COLO668 (cell line): ENCODE measurements around the gene ACER2.
"Not testable (repeated sequence)": the region's sequence is repeated elsewhere in the genome, so short reads cannot be mapped to it uniquely, and the experiment has no call there.

ENCODE experiments used
- DNase-seq: peaks from one replicate; lab custom pipeline; 2025; ENCODE audit not compliant: unreplicated experiment; lab: John Stamatoyannopoulos, UW

ACER2 gene

DNA sequence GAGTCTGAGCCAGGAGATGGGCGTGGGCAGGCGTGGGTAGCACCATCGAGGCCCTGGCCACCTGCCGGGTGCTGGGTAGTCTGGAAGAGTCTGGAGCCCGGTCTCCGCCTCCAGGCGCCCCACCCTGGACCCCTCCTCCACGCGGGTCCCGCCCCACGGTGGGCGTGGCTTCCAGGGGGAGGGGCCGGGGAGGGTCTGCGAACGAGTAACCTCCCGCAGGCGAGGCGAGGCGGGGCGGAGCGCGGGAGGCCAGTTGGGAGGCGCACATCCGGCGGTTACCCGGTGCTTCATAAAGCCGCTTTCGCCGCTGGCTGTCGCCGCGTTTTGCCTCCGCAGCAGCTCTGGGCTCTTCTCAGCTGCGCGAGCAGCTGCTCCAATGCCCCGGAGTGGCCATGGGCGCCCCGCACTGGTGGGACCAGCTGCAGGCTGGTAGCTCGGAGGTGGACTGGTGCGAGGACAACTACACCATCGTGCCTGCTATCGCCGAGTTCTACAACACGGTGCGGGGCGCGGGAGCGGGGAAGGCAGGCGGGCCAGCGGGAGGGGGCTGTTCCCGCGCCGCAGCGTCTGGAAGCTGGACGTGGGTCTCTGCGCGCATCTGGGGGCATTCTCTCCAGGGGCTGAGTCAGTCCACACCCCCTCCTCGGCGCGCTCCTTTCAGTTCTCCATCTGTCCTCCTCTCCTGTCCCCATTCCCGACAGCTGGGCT lies at the start of gene ACER2:
TSS of gene ACER2 (plus strand) at position 317 of the 708 bp plus-strand sequence. CDS start at position 393, 76 bp downstream.
- peak; percentile 95 for DNase-seq

DNA sequence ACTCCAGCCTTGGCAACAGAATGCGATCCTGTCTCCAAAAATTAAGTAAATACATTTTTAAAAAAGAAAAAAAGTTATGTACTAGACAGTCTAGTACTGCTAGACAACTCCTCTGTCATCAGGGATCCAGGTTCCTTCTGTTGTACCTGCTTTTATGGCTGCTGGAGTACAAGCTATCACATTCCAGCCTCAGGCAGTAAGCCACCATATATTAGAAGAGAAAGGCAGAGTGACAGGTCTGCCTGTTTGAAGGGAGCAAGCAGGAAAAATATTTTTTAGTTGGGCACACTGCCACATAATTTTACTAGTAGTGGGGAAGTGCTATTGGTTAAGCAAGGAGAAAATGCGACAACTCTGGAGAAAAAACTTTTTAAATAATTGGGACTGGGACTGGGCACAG lies 39.7 kb upstream of the ACER2 start:
- DNase-seq = no peak

DNA sequence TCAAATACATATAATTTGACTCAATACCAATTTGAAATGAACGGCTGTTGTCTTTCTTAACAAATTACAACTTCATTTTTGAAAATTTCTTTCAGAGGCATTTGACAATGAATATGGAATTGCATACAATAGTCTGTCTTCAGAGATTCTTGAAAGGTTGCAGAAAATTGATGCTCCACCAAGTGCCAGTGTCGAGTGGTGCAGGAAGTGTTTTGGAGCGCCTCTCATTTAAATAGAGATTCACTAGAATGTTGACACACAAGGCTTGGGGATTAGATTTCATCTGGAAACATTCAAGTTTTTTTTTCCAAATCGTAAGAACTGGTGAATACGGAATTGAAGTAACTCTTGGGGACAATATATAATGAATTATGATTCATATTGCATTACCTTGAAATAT lies 36.9 kb upstream of the ACER2 start:
- DNase-seq = no peak

DNA sequence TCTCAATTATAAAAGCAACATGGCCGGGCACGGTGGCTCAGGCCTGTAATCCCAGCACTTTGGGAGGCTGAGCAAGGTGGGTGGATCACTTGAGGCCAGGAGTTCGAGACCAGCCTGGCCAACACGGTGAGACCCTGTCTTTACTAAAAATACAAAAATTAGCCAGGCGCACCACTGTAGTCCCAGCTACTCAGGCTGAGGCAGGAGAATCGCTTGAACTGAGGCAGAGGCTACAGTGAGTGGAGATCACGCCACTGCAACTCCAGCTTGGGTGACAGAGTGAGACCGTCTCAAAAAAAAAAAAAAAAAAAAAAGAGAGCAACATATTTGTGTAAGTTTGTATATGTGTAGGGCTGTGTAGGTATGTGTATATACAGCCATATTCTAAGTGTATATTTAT lies 36.2 kb upstream of the ACER2 start:
- DNase-seq = no peak

DNA sequence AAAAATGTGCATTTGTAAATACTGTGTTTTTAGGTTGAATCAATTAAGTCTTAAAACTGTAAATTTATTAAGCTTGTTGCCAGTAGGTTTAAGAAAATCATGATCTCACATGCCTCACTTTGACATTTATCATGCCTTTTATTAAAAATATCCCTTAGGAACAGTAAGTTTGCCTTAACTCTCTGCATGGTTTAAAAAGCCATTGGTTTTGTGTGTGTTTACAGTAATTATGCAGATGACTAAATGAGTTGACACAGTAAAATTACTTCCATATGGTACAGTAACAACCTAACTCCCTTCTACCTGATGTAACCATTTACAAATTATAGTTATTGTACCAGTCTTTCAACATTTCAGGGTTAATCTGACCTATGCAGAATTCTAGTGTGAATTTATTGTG lies 35.3 kb upstream of the ACER2 start:
- no peak for DNase-seq

DNA sequence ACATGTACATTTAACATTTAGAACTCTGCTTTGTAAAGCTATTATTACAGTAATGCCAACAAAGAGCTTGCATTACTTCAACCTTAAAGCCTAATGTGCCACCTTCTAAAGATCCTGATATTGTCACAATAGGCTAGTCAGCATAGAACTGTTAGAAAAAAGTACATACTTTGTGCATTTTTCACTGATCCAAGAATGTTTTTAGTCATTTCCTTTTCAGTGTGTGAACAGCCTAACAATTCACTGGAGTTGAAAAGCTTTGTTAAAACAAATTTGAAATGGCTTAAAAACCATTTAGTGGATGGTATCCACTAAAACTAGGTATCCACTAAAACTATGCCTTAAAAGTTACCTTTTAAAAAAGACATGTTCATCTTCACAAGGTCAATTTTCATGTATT lies 33.3 kb upstream of the ACER2 start:
- no peak for DNase-seq

DNA sequence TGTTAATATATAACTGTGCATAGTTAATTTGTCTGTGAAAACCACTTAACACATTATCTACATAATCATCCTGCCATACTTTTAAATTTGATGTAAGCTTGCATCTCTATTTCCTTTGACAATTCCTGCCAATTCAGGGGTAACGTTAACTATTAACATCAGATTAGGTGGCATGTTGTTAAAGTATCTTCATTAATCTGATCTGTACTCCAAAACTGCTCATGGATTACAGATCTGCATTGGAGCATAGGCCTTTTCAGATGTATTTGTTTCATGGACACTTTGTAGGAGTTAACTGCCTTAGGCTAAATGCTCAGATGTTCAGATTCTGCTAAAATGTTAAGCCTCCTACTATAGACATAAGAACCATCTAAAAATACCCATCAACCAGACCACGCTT lies 31.9 kb upstream of the ACER2 start:
- DNase-seq = no peak

DNA sequence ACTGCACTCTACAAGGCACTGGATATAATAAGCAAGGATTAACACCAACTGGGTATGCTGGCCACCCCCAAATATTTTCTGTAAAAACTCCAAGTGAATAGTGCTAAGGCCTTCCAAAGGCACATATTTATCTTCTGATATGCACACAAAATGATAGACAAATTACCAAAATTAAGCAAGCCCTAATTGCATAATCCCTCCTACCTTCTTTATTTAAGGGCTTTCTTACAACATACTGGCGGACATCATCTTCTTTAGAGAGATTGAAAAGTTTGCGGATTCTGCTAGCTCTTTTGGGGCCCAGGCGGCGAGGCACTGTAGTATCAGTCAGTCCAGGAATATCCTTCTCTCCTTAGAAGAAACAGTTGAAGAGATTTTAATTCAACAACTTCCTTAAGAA lies 30.6 kb upstream of the ACER2 start:
- no peak for DNase-seq

DNA sequence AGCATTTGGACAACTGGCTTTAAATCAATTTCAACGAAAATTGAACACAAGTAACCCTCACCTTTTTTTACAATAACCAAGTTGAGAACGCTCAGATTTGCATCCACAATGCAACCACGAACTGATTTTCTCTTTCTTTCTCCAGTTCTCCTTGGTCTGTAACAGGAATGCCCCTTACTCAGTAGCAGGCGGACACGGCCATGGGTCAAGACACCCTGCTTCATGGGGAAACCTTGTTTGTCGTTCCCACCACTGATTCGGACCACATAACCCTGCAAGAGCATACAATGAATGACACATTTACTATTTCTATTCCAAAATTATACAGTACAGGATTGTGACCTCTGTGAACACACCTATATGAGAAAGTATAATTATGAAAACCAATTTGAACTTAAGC lies 30.2 kb upstream of the ACER2 start:
- no peak for DNase-seq

DNA sequence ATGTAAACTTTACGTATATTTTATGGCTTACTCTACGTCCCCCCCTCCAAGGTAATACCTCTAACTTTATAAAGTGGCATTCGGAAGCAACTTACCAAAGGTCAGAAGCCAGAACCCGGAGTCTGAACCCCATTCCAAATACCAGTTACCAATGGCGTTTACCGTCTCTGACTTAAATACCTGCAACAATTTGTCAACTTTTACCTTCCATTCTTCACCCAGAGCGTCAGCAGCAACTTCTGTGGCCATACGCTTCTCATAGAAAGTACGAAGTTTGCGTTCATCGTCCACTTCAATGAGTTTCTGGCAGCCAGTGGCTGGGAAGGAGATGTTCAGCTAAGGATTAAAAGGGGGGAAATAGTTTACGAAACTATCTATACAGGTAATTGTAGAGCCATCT lies 29.5 kb upstream of the ACER2 start:
- DNase-seq = no peak

DNA sequence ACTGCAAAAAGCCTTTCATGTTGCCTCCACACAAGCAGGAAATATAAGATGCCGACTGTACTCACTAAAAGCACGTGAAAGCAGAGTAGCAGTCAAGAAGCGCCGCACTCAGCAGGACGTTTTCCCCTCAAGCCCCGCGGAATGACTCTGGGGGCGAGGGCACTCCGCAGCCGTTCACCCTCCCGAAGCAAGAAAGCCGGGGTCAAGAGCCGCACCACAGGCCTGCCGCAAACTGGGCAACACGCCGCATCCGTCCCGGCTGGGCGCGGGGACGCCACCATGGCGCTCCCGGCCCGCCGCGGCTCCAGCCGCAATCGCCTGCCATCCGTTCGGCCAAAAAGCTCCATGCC lies 29.1 kb upstream of the ACER2 start:
- peak; percentile 74 for DNase-seq

DNA sequence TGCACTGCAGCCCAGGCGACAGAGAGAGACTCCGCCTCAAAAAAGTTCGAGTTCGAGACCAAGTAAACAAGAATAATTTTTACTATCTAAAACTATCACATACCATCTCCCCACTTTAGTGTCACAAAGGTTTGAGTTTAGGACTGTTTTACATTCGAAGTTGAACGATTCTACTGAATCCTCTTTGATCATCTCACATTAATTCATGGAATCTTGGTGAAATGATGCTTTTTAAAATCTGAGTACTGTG lies 28.1 kb upstream of the ACER2 start:
- DNase-seq = no peak

DNA sequence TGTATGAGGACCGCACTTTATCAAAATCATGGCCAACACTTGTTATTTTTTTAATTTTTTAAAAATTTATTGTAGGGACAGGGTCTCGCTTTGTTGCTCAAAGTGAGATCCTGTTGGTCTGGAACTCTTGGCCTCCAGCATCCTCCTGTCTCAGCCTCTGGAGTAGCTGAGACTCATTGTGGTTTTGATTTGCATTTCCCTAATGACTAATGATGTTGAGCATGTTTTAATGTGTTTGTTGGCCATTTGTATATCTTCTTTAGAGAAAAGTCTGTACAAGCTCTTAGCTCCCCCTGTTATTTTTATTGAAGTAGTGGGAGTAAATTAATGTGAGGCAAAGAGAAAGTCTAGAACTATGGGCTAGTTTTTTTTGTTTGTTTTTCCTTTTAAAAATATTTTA lies 27.2 kb upstream of the ACER2 start:
- DNase-seq = no peak

DNA sequence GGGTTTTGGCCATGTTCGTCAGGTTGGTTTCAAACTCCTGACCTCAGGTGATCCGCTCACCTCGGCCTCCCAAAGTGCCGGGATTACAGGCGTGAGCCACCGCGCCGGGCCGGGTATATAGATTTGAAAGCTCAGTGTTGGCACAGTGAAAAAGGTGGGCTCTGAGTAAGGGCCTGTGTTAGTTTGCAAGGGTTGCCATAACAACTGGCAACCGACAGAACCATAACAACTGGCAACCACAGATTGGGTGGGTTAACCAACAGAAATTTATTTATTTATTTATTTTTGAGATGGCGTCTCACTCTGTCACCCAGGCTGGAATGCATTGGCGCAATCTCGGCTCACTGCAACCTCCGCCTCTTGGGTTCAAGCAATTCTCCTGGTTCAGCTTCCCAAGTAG lies 23.6 kb upstream of the ACER2 start:
- not testable (repeated sequence) for DNase-seq

DNA sequence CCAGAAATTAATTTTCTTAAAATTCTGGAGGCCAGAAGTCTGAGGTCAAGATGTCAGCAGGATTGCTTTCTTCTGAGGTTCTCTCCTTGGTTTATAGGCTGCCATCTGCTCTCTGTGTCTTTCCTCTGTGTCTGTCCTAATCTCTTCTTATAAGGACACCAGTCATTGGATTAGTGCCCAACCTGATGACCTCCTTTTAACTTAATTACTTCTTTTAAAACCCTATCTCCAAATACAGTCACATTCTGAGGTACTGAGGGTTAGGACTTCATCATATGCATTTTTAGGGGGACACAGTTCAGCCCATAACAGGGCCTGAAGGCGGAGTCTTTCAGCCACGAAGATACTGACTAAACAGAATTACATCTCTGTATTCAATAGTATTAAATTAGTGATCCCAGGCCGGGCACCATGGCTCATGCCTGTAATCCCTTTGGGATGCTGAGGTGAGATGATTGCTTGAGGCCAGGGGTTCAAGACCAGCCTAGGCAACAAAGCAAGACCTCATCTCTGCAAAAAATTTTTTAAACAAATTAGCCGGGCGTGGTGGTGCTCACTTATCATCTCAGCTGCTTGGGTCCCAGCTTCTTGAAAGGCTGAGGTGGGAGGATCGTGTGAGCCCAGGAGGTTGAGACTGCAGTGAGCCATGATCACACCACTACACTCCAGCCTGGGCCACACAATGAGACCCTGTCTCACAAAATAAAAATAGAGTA lies 22.9 kb upstream of the ACER2 start:
- no peak for DNase-seq

DNA sequence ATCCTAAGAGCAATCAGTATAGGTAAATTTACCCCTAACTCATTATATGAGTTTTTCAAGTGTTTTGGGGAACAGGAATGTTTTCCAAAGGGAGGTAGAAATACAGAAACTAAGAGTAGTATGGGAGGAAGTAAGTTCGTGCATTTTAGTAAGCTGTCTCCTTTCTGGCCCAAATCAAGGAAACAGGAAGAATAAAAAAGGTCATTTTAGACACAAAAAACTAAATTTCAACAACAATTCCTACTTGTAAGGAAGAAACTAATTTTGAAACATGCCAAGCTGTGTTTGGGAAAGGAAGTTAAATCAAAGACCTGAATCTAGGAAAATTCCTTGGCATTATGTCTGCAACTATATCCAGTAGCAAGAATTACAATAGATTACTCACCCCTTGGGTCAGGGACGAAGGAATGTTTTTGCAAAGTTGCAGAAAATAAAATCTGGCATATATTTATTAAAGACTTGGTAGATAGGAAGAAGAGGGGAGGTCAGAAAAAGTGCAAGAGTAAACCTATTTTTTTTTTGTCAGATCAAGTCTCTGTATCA lies 22.2 kb upstream of the ACER2 start:
- DNase-seq = no peak

DNA sequence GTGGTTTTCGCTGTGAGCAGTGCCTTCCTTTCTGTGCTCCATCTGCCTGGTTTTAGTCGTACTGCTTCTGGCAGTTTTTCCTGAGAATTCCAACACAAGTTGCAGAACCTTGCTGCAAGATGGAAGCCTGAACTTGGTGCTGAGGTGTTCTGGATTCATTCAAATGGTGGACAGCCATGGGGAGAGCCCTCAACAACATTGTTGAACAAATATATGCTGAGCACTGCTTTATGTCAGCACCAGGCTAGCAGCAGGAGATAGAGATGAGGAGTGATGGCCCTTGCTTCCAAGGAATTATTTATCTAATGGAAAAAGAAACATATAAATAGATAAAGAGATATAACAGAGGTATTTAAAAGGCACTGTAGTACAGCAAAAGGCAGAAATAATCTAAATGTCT lies 21.5 kb upstream of the ACER2 start:
- no peak for DNase-seq

DNA sequence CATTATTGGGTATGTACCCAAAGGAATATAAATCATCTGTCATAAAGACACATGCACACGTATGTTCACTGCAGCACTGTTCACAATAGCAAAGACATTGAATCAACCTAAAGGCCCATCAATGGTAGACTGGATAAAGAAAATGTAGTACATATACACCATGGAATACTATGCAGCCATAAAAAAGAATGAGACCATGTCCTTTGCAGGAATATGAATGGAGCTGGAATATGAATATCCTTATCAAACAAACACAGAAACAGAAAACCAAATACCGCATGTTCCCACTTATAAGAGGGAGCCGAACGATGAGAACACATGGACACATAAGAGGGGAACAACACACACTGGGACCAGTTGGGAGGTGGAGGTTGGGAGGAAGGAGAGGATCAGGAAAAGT lies 19.3 kb upstream of the ACER2 start:
- DNase-seq = not testable (repeated sequence)

DNA sequence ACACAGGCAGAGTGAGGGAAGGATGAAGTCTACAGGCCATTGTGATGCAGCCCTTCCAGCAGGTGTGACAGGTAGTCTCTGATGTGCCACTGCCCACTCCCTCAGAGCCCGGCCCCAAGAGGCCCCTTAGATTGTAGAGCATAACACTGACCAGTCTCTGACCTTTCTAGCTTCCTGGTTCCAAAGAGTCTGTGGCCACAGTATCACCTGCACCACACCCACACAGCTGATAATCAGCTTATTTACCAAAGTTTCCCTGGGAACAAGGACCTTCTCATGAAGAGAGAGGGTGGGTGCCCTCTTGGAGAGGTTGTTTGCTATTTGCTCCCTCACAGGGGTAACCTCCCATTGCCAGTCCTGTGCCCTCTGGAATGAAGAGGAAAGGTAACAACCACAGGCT lies 11.0 kb upstream of the ACER2 start:
- DNase-seq = no peak

DNA sequence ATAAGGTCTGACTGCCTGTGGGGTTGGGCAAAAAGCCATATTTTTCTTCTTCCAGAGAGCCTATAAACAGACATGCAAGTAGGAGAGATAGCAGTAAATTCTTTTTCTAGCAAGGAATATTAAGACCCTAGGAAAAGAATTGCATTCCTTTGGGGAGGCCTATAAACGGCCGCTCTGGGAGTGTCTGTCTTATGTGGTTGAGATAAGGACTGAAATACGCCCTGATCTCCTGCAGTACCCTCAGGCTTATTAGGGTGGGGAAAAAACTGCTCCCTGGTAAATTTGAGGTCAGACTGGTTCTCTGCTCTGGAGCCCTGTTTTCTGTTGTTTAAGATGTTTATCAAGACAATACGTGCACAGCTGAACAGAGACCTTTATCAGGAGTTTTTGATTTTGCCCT lies 5.6 kb upstream of the ACER2 start:
- not testable (repeated sequence) for DNase-seq

DNA sequence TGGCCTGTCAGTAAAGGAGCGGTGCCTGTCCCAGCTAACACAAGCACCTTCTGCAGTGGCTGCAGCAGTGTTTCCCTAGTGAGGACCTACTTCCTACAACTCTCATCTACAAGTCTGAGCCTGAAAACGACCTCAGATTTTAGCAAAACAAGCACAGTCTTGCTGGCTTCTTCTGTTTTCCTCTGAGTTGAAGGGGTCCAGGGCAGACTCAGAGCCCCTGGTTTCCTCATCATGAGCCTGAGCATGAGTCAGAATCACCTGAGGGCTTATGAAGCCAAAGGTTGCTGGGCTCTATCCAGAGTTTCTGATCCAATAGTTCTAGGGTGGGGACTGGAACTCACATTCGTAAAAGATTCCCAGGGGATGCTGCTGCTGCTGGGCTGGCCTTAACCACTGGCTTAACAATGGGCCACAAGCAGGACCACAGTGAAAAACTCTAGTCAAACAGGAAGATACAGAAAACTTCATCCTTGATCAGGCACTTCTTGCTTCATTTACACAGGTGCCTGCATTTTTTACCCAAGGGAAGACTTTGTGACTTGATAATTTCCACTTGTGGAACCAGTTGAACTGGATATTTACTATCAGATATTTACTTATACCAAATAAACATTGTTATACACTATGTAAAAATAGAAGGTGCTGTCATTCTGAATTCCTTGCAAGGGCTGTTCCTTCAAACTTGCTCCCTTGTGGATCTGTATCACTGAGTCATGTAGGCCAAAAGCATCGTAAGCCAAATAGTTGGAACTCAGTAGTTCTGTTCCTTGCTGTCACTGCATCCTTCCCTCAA lies 4.3 kb upstream of the ACER2 start:
- DNase-seq = no peak

DNA sequence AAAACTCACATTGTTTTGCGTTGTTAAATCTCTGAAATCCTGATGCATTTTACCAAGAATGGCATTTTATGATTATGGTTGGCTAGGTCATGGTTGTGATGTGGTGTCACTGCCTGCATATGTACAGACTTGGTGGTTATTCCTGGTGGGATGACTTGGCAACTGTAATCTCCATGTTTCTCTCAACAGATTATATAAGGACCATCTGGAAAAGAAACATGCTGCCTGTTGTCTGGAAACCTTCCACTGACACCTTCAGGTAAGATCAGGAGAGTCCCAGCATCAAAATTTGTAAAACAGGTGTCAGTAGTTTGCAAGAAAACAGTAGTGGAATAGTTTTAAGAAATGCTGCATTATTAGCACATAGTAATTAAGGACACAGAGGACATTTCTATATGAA lies 3.0 kb upstream of the ACER2 start:
- no peak for DNase-seq
